NCI-H2107 (cell line): ENCODE results near the gene SOWAHC.
"Not testable (repeated sequence)": the region's sequence is repeated elsewhere in the genome, so short reads cannot be mapped to it uniquely, and the experiment has no call there.

Experiments
- DNase-seq: peaks from one replicate; lab custom pipeline; 2025; lab: John Stamatoyannopoulos, UW

The SOWAHC gene

GRCh38 chr2:109613922-109614714 lies at the start of gene SOWAHC, which contains the start of gene SEPTIN10:
TSS of gene SOWAHC (plus strand) at chr2:109614364. CDS start at chr2:109614490, 126 bp downstream.
TSS of gene SEPTIN10 (minus strand) at chr2:109613966. CDS start at chr2:109613827, 139 bp downstream.
- no peak for DNase-seq

- DNase-seq = no peak
Measured at GRCh38 chr2:109575373-109575772, 38.8 kb upstream of the SOWAHC start.

GRCh38 chr2:109577630-109578029 lies 36.5 kb upstream of the SOWAHC start:
- DNase-seq = not testable (repeated sequence)

GRCh38 chr2:109582928-109583895 lies 31.0 kb upstream of the SOWAHC start:
- no peak for DNase-seq

- DNase-seq = no peak
Measured at GRCh38 chr2:109586687-109587086, 27.5 kb upstream of the SOWAHC start.

- DNase-seq = no peak
Measured at GRCh38 chr2:109591206-109591605, 23.0 kb upstream of the SOWAHC start.

GRCh38 chr2:109592905-109593304 lies 21.3 kb upstream of the SOWAHC start:
- no peak for DNase-seq

- no peak for DNase-seq
Measured at GRCh38 chr2:109594246-109594885, 19.8 kb upstream of the SOWAHC start.

GRCh38 chr2:109595644-109596043 lies 18.5 kb upstream of the SOWAHC start:
- DNase-seq = no peak

- DNase-seq = no peak
Measured at GRCh38 chr2:109597283-109597682, 16.9 kb upstream of the SOWAHC start.

- no peak for DNase-seq
Measured at GRCh38 chr2:109601783-109602182, 12.4 kb upstream of the SOWAHC start.

GRCh38 chr2:109602617-109603188 lies 11.5 kb upstream of the SOWAHC start:
- no peak for DNase-seq

- DNase-seq = no peak
Measured at GRCh38 chr2:109604597-109604996, 9.6 kb upstream of the SOWAHC start.

GRCh38 chr2:109607766-109608165 lies 6.4 kb upstream of the SOWAHC start:
- DNase-seq = no peak

GRCh38 chr2:109609352-109610024 lies 4.7 kb upstream of the SOWAHC start:
- no peak for DNase-seq

- DNase-seq = no peak
Measured at GRCh38 chr2:109611467-109612095, 2.6 kb upstream of the SOWAHC start.

- no peak for DNase-seq
Measured at GRCh38 chr2:109613081-109613921, 863 bp upstream of the SOWAHC start.

GRCh38 chr2:109614715-109615636 lies 812 bp downstream of the SOWAHC start:
- no peak for DNase-seq
